Measurements from ENCODE around the gene HSPA14.

- TF ChIP-seq ZNF8 (CRISPR knock-in tag; IDR thresholded peaks at IDR 0.05) (no peak), ARNTL (CRISPR knock-in tag; IDR thresholded peaks at IDR 0.05; ENCODE audit: borderline replicate concordance, low read depth) (no peak), ESRRG (CRISPR knock-in tag; IDR thresholded peaks at IDR 0.05) (no peak), PATZ1 (CRISPR knock-in tag; IDR thresholded peaks at IDR 0.05; ENCODE audit: borderline replicate concordance) (no peak), RARB (CRISPR knock-in tag; IDR thresholded peaks at IDR 0.05) (no peak), TCF4 (CRISPR knock-in tag; IDR thresholded peaks at IDR 0.05; ENCODE audit: borderline replicate concordance) (no peak), CSRNP3 (CRISPR knock-in tag; IDR thresholded peaks at IDR 0.05) (no peak), GLIS3 (CRISPR knock-in tag; IDR thresholded peaks at IDR 0.05) (no peak), ZFP3 (CRISPR knock-in tag; IDR thresholded peaks at IDR 0.05) (no peak), OSR1 (CRISPR knock-in tag; IDR thresholded peaks at IDR 0.05) (no peak)
Measured at GRCh38 chr10:14917827-14918226, 79.7 kb downstream of the HSPA14 start.
